ENCODE data around the gene MPZL2. TPM values are rescaled to one million over a fixed set of nuclear protein-coding genes. Genes with fewer than 3 reads are reported as not detected.

Gene MPZL2
- polyA plus RNA-seq, 1 donor from 2014 or later = not detected

DNA sequence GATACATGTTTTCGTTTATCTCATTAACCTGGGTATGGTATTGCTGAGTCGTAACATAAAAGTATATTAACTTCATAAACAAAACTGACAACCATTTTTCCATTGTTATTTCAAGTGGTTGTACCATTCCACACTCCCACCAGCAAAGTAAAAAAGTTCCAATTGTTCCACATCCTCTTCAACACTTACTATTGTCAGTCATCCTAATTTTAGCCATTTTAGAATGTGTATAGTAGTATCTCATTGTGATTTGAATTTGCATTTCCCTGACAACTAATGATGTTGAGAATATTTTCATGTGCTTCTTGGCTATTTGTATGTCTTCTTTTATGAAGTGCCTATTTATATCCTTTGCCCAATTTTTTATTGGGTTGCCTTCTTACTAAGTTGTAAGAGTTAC is 30.0 kb upstream of the MPZL2 start:
- no peaks in the 10 kb centered on the region for H3K27me3 ChIP-seq (ENCODE audit: insufficient read depth, low read depth, low read length)
- no peak overlapping the region for H3K4me2 ChIP-seq (ENCODE audit: low read length)
- H3K9me2 ChIP-seq (ENCODE audit: insufficient read depth, low read length) = no peaks in the 10 kb centered on the region
- H3K79me2 ChIP-seq (replicated peaks; ENCODE audit: insufficient read depth, low read length) = no peaks in the 10 kb centered on the region
- H2AFZ ChIP-seq (ENCODE audit: low read depth, low read length) = no peak overlapping the region
- no peak overlapping the region for H3K4me3 ChIP-seq (ENCODE audit: low read length)
- no peaks in the 10 kb centered on the region for H3F3A ChIP-seq (ENCODE audit: insufficient read depth, low read length, poor library complexity, severe bottlenecking)
- H3K9ac ChIP-seq (ENCODE audit: low read length) = no peak overlapping the region
- TF ChIP-seq SMC3 (conservative IDR thresholded peaks at IDR 0.05; ENCODE audit: poor library complexity) (no peak), POLR2AphosphoS5 (IDR thresholded peaks at IDR 0.05) (no peak), MXI1 (conservative IDR thresholded peaks at IDR 0.05; ENCODE audit: poor library complexity, severe bottlenecking) (no peak), EZH2 (IDR thresholded peaks at IDR 0.05; ENCODE audit: borderline replicate concordance, insufficient read depth, low read length, poor library complexity, severe bottlenecking) (no peak), TAF1 (IDR thresholded peaks at IDR 0.05; ENCODE audit: low read depth) (no peak), RAD21 (conservative IDR thresholded peaks at IDR 0.05) (no peak)
- TF ChIP-seq, protein P1, sequence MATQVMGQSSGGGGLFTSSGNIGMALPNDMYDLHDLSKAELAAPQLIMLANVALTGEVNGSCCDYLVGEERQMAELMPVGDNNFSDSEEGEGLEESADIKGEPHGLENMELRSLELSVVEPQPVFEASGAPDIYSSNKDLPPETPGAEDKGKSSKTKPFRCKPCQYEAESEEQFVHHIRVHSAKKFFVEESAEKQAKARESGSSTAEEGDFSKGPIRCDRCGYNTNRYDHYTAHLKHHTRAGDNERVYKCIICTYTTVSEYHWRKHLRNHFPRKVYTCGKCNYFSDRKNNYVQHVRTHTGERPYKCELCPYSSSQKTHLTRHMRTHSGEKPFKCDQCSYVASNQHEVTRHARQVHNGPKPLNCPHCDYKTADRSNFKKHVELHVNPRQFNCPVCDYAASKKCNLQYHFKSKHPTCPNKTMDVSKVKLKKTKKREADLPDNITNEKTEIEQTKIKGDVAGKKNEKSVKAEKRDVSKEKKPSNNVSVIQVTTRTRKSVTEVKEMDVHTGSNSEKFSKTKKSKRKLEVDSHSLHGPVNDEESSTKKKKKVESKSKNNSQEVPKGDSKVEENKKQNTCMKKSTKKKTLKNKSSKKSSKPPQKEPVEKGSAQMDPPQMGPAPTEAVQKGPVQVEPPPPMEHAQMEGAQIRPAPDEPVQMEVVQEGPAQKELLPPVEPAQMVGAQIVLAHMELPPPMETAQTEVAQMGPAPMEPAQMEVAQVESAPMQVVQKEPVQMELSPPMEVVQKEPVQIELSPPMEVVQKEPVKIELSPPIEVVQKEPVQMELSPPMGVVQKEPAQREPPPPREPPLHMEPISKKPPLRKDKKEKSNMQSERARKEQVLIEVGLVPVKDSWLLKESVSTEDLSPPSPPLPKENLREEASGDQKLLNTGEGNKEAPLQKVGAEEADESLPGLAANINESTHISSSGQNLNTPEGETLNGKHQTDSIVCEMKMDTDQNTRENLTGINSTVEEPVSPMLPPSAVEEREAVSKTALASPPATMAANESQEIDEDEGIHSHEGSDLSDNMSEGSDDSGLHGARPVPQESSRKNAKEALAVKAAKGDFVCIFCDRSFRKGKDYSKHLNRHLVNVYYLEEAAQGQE (IDR thresholded peaks at IDR 0.05; ENCODE audit: borderline replicate concordance) = no peak
- H3K27ac ChIP-seq (ENCODE audit: low read length) = no peak overlapping the region
- no peaks in the 10 kb centered on the region for H3K36me3 ChIP-seq (ENCODE audit: insufficient read depth, low read length)
- H4K20me1 ChIP-seq (ENCODE audit: insufficient read depth) = no peaks in the 10 kb centered on the region
- H3K9me3 ChIP-seq (ENCODE audit: low read length) = no peaks in the 10 kb centered on the region

DNA sequence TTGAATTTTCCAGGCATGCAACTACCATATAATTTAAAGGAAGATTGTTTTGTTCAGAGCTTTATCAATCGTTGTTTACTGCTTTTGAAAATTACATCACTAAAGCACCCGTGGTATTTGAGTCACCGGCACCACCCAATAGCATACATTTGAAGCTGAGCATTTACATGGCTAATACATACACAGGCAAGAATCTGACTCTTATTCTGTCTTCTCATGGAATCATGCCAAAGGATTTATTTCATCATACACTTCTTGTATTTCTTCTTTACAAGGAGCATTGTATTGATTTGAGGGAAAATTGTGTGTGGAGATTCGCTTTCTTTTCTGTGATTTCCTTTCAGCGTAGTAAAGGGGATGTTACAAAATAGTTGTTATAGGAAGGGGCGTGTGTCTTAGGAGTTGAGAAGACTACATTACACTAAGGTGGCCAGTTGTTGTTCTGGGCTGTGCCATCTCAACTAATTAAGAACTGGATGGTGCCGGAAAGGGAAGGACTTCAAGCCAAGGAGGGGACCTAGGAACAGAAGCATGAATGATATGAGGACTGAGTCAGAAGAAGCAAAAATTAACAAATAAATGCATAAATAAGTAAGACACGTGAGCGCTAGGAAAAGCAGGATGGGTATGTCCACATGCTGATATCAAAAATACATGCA is 27.5 kb upstream of the MPZL2 start:
- H3K9me2 ChIP-seq (ENCODE audit: insufficient read depth, low read length) = no peaks in the 10 kb centered on the region
- no peaks in the 10 kb centered on the region for H3F3A ChIP-seq (ENCODE audit: insufficient read depth, low read length, poor library complexity, severe bottlenecking)
- H3K4me2 ChIP-seq (ENCODE audit: low read length) = no peak overlapping the region
- no peak overlapping the region for H3K9ac ChIP-seq (ENCODE audit: low read length)
- no peaks in the 10 kb centered on the region for H3K9me3 ChIP-seq (ENCODE audit: low read length)
- TF ChIP-seq EZH2 (IDR thresholded peaks at IDR 0.05; ENCODE audit: borderline replicate concordance, insufficient read depth, low read length, poor library complexity, severe bottlenecking) (no peak), EP300 (conservative IDR thresholded peaks at IDR 0.05; ENCODE audit: poor library complexity, severe bottlenecking) (no peak), MXI1 (conservative IDR thresholded peaks at IDR 0.05; ENCODE audit: poor library complexity, severe bottlenecking) (no peak), SMC3 (conservative IDR thresholded peaks at IDR 0.05; ENCODE audit: poor library complexity) (no peak), POLR2AphosphoS5 (IDR thresholded peaks at IDR 0.05) (no peak), RAD21 (conservative IDR thresholded peaks at IDR 0.05) (no peak)
- TF ChIP-seq, protein P2, sequence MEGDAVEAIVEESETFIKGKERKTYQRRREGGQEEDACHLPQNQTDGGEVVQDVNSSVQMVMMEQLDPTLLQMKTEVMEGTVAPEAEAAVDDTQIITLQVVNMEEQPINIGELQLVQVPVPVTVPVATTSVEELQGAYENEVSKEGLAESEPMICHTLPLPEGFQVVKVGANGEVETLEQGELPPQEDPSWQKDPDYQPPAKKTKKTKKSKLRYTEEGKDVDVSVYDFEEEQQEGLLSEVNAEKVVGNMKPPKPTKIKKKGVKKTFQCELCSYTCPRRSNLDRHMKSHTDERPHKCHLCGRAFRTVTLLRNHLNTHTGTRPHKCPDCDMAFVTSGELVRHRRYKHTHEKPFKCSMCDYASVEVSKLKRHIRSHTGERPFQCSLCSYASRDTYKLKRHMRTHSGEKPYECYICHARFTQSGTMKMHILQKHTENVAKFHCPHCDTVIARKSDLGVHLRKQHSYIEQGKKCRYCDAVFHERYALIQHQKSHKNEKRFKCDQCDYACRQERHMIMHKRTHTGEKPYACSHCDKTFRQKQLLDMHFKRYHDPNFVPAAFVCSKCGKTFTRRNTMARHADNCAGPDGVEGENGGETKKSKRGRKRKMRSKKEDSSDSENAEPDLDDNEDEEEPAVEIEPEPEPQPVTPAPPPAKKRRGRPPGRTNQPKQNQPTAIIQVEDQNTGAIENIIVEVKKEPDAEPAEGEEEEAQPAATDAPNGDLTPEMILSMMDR (IDR thresholded peaks at IDR 0.05; ENCODE audit: poor library complexity, severe bottlenecking) = no peak
- TF ChIP-seq, protein P1 (IDR thresholded peaks at IDR 0.05; ENCODE audit: borderline replicate concordance) = no peak
- no peak overlapping the region for H2AFZ ChIP-seq (ENCODE audit: low read depth, low read length)
- no peak overlapping the region for H3K4me3 ChIP-seq (ENCODE audit: low read length)
- H4K20me1 ChIP-seq (ENCODE audit: insufficient read depth) = no peaks in the 10 kb centered on the region
- no peak overlapping the region for H3K27ac ChIP-seq (ENCODE audit: low read length)
- H3K27me3 ChIP-seq (ENCODE audit: insufficient read depth, low read depth, low read length) = no peaks in the 10 kb centered on the region
- H3K36me3 ChIP-seq (ENCODE audit: insufficient read depth, low read length) = no peaks in the 10 kb centered on the region
- no peaks in the 10 kb centered on the region for H3K79me2 ChIP-seq (replicated peaks; ENCODE audit: insufficient read depth, low read length)
